ENCODE measurements around the gene LHX8. TPM values are rescaled to one million over a fixed set of nuclear protein-coding genes. Genes with fewer than 3 reads are reported as not detected.

The LHX8 gene
- total and polyA plus RNA-seq, 2 of the 13 experiments (the other 11 are each of a cell fraction or from before 2014, with no cell fraction given) = not detected

DNA sequence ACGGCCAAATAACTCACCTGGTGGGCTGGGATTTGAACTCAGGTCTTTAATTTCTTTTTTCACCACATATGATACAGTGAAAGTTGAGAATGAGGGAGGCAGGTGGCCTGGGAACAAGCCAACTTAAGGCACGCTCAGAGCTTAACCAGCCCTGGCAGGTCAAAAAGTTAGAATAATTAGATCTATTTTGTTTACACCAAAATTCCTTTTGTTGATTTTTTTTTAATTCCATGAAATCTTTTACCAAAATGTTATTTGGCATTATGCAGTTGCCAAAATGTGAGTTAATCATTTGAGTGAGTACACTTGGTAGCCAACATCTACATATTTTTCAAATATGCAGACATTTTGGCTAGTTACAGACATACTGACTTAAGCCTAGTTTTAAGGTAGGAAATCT is 36.8 kb downstream of the LHX8 start:
- TF ChIP-seq IKZF4 (CRISPR knock-in tag; IDR thresholded peaks at IDR 0.05; ENCODE audit: borderline replicate concordance, low read depth, not compliant biosample characterization) (no peak), ZNF747 (CRISPR knock-in tag; IDR thresholded peaks at IDR 0.05; ENCODE audit: borderline replicate concordance) (no peak), SRSF9 (IDR thresholded peaks at IDR 0.05; ENCODE audit: borderline replicate concordance, insufficient read depth, low read depth, low read length, poor library complexity, severe bottlenecking) (no peak), SP1 (IDR thresholded peaks at IDR 0.05) (no peak), SP1 (CRISPR knock-in tag; IDR thresholded peaks at IDR 0.05) (no peak), NFE2L2 (IDR thresholded peaks at IDR 0.05; ENCODE audit: low read length) (no peak)
- TF ChIP-seq, protein P1, sequence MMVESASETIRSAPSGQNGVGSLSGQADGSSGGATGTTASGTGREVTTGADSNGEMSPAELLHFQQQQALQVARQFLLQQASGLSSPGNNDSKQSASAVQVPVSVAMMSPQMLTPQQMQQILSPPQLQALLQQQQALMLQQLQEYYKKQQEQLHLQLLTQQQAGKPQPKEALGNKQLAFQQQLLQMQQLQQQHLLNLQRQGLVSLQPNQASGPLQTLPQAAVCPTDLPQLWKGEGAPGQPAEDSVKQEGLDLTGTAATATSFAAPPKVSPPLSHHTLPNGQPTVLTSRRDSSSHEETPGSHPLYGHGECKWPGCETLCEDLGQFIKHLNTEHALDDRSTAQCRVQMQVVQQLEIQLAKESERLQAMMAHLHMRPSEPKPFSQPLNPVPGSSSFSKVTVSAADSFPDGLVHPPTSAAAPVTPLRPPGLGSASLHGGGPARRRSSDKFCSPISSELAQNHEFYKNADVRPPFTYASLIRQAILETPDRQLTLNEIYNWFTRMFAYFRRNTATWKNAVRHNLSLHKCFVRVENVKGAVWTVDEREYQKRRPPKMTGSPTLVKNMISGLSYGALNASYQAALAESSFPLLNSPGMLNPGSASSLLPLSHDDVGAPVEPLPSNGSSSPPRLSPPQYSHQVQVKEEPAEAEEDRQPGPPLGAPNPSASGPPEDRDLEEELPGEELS (CRISPR knock-in tag; IDR thresholded peaks at IDR 0.05) = no peak
- TF ChIP-seq, protein P2, sequence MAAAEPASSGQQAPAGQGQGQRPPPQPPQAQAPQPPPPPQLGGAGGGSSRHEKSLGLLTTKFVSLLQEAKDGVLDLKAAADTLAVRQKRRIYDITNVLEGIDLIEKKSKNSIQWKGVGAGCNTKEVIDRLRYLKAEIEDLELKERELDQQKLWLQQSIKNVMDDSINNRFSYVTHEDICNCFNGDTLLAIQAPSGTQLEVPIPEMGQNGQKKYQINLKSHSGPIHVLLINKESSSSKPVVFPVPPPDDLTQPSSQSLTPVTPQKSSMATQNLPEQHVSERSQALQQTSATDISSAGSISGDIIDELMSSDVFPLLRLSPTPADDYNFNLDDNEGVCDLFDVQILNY (CRISPR knock-in tag; conservative IDR thresholded peaks at IDR 0.05) = no peak
- Histone ChIP-seq H3K27ac (ENCODE audit: extremely low read length, insufficient read depth, low read length) (no peak overlapping the region), H3K27me3 (ENCODE audit: control insufficient read depth in 1 of 2, insufficient read depth in 2 of 2, low read length in 2 of 2) (no peaks in the 10 kb centered on the region), H3K4me1 (ENCODE audit: insufficient read depth, low read length) (no peaks in the 10 kb centered on the region), H3K9me3 (ENCODE audit: low read length) (no peaks in the 10 kb centered on the region), H3K4me2 (ENCODE audit: low read depth, low read length) (no peak overlapping the region), H4K20me1 (ENCODE audit: insufficient read depth, low read length) (no peaks in the 10 kb centered on the region), H3K79me2 (ENCODE audit: insufficient read depth, low read length) (no peaks in the 10 kb centered on the region), H3K4me3 (replicated peaks in 1 of 3; ENCODE audit: insufficient read depth in 1 of 3, low read depth in 2 of 3, low read length in 3 of 3) (no peak overlapping the region), H3K36me3 (replicated peaks in 1 of 2; ENCODE audit: control insufficient read depth in 1 of 2, insufficient read depth in 2 of 2, low read length in 2 of 2) (no peaks in the 10 kb centered on the region), H2AFZ (ENCODE audit: low read length) (no peak overlapping the region), H3K9ac (ENCODE audit: insufficient read depth, low read depth, low read length) (no peak overlapping the region)
- intact Hi-C loops (cut with micrococcal nuclease; ENCODE audit: unreplicated experiment) = no loop called here
- CTCF ChIA-PET (ENCODE audit: low intra/inter-chr PET ratio, low total read pairs) = no interaction called here
- no peak for ATAC-seq
- no peak for DNase-seq (ENCODE audit: low spot score)
- no TSS peak for BruUV-seq (replicated peaks)
- no peak for FAIRE-seq
- 11% methylated on average over 2 of the region's 2 CpGs for WGBS (ENCODE audit: low lambda C conversion rate)
- POLR2A ChIA-PET = no interaction called here
- in situ Hi-C loops (cut with HindIII; ENCODE audit: extremely low pct_ligation_motif_present, low pct_unique_long_range_greater_than_20kb) = no loop called here

Data from HepG2 (cell line).